Fibroblast of mammary gland (primary cell): ENCODE data around the gene MOGAT3.

ENCODE experiments used
- DNase-seq: peaks from one replicate; pipeline ENCODE4 v3.0.0-alpha.2; 2010; ENCODE audit warnings: low read depth
- H3K4me3 ChIP-seq: 2 replicates; pipeline ENCODE4 v1.5.1; 2011; ENCODE audit warnings: low read depth, mild to moderate bottlenecking, low read length, moderate library complexity; ENCODE audit not compliant: control insufficient read depth
- TF ChIP-seq, protein P1 (sequence below): conservative IDR thresholded peaks from 2 replicates; pipeline ENCODE4 v1.5.1; 2011; ENCODE audit warnings: low read depth, low read length, inconsistent platforms; ENCODE audit not compliant: control insufficient read depth, insufficient read depth

Gene MOGAT3

DNA sequence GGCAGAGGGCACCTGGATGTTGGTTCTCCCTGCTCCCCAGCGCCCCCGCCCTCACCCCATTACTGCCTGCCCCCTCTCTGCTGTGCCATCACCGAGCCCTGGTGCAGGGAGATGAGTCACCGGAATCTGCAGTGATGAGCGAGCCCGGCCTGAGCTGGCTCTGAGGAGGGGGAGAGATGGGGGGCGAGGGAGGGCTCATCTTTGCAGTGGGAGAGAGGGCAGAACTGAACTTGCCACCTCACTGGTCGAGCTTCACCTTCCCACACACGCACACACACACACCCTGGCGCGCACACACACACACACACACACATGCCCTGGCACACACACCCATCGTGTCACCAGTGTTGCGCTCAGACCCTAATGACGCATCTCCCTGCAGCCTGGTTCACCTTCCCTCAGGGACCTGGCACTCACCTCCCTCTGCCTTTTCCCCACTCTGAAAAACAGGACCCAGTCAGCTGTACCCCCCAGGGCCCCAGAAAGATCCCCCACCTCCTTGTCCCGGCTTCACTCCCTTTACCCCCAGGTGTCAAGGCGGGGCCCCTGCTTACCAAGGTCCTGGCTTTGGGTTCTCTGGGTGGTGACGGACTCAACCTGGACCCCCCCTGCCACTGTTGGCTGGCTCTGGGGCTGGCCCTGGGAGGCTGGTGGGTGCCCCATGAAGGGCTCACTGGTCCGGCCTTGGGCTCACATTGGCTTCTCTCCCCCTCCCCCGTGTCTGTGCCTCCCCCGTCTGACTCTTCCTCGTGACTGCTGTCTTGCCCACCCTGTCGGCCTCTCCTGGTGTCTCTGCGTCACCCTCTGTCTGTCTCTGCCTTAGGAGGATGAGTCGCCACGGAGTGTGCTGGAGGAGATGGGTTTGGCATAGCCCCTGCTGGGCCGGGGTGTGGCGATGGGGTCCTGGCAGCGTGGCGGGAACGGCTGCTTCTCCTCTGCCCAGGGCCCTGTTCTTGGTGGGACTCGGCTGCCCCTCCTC lies 40.9 kb downstream of the MOGAT3 start:
- H3K4me3 ChIP-seq, result no peak overlapping the region
- peak; percentile 43 for DNase-seq

DNA sequence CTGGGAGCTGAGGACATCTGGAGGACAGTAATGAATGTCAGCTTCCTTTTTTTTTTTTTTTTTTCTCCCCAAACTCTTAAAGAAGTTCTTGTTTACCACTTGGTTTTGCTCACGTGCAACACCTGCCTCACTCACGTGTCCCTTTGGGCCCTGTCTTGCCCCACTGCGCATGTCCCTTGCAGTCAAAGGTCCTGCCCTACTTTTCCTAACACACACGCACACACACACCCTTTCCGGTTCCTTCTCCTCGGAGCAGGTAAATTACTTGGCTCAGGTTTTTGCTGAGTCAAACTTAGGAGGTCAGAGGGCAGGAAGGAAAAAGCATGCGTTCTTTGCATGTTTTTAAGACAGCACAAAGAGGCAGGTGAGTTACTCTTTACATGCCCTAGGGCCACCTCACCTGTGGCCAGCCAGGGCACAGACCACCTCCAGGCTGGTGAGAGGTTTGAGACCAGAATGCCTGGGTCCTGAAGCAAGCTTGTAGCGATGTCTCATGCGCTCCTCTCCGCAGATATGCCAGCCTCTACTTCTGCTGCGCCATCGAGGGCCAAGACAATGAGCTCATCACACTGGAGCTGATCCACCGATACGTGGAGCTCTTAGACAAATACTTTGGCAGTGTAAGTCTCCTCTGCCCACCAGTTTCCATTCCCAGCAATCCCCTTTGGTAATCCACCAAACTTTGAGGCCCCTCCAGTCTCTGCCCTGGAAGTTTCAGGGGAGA lies 43.8 kb downstream of the MOGAT3 start:
- no peak overlapping the region for H3K4me3 ChIP-seq
- no peak for DNase-seq
- TF ChIP-seq, protein P1, sequence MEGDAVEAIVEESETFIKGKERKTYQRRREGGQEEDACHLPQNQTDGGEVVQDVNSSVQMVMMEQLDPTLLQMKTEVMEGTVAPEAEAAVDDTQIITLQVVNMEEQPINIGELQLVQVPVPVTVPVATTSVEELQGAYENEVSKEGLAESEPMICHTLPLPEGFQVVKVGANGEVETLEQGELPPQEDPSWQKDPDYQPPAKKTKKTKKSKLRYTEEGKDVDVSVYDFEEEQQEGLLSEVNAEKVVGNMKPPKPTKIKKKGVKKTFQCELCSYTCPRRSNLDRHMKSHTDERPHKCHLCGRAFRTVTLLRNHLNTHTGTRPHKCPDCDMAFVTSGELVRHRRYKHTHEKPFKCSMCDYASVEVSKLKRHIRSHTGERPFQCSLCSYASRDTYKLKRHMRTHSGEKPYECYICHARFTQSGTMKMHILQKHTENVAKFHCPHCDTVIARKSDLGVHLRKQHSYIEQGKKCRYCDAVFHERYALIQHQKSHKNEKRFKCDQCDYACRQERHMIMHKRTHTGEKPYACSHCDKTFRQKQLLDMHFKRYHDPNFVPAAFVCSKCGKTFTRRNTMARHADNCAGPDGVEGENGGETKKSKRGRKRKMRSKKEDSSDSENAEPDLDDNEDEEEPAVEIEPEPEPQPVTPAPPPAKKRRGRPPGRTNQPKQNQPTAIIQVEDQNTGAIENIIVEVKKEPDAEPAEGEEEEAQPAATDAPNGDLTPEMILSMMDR, result no peak

More for the DNA sequence above, 40.9 kb downstream of the MOGAT3 start:
- TF ChIP-seq, protein P1, result no peak

DNA sequence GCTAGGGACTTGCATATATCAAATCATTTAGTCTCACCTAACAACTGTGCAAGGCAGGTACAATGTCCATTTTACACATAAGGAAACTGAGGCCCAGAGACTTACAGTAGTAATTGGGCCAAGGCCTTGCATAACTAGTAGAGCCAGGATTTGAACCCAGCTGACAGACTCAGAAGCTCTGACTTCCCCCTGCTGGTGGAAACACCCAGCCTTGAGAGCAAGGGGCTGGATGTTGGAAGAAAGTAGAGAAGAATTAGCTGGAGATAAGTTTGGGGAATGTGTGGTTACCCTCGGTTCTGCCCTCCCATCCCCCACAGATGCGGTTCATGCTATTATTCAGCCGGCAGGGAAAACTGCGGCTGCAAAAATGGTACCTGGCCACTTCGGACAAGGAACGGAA lies 44.6 kb downstream of the MOGAT3 start:
- H3K4me3 ChIP-seq, result no peak overlapping the region
- TF ChIP-seq, protein P1, result peak; percentile 27
- no peak for DNase-seq

DNA sequence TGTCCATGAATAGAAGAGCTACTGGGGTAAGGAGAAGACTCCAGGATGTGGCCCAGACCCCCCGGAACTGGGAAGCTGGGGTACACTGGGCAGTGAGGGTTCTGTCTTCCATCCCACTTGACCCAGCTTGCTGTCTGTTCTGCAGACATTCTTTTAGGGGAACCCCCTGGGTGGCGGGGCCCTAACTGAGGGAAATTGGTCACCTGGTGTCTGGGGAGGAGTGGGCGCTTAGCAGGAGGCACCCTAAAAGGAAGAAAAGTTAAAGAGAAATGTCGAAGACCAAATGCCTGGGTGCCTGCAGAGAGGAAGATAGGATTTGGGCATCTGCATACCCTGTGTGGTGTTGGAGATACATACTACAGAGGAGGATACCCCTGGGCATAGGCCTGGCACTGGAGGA lies 45.5 kb downstream of the MOGAT3 start:
- TF ChIP-seq, protein P1, result no peak
- peak overlapping the region; percentile 80 for H3K4me3 ChIP-seq
- DNase-seq, result no peak

DNA sequence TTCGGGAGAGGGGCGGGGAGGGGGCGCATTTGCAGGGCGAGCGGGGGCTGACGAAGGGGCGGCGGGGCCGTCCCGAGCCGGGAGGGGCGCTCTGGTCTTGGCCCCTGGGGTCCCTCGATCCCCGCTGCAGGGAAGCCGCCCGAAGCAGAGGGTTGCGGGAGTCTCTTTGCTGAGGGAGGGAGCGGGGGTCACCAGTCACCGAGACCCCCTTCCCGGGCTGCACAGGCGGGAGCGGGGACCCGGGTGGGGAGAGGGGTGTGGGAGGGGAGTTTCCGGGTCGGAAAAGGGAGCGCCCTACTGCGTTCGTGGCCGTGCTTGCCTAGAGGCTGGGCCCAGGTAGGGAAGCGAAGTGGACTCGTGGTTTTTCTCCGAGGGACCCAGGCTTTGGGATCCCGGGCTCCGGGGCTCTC lies 46.1 kb downstream of the MOGAT3 start:
- DNase-seq, result no peak
- peak overlapping the region; percentile 80 for H3K4me3 ChIP-seq
- TF ChIP-seq, protein P1, result no peak

DNA sequence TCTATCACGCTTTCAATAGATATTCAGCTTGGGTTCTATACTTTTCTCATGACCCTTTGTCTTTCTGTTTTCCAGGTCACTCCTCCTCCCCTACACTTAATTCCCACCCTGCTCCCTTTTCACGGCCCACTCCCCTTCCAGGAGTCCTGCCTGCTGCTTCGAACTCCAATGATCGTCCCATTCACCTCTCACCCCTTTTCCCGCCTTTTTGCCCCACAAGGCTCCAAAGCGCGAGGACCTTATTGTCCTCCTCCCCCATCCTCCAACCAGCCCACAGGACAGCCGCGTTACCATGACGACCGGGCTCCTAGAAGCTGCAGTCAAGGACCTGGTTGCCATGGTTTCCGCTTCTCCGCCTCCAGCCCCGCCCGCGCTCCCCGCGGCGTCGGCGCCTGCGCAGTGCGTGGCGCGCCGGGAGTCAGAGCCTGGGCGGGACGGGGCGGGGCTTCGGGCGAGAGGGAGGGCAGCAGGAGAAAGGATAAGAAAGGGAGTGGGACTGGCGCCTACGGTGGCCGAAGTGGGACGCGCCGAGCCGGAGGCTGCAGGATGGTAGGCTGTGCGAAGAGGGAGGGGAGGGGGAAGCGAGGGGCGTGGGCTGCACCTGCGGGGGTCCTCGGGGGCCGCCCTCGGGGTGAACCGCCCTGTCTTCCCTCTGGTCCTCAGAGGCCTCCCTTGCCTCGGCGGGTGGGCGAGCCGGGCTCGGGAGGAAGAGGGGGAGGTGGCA lies 46.7 kb downstream of the MOGAT3 start, which contains the start of gene AP1S1:
AP1S1 (plus strand) TSS at position 508 of the 724 bp plus-strand sequence; CDS start at position 547, 39 bp downstream.
- H3K4me3 ChIP-seq, result peak within 1 kb of the TSS; percentile 80
- TF ChIP-seq, protein P1, result no peak
- peak; percentile 87 for DNase-seq
